Mucosa of stomach (tissue), 1 donor: ENCODE data around the gene IGFBP3.

Source experiments
- H3K27me3 ChIP-seq: one replicate; pipeline ENCODE4 v1.7.0; 2013; ENCODE audit warnings: mild to moderate bottlenecking, low read length; ENCODE audit not compliant: control insufficient read depth, insufficient read depth
- H3K36me3 ChIP-seq: one replicate; pipeline ENCODE4 v1.7.0; 2013; ENCODE audit warnings: low read length; ENCODE audit not compliant: control insufficient read depth, insufficient read depth
- H3K4me1 ChIP-seq: one replicate; pipeline ENCODE4 v1.7.0; 2013; ENCODE audit warnings: mild to moderate bottlenecking, low read length; ENCODE audit not compliant: control insufficient read depth, insufficient read depth
- H3K4me3 ChIP-seq: one replicate; pipeline ENCODE4 v1.7.0; 2013; ENCODE audit warnings: low read length
- H3K9ac ChIP-seq: one replicate; pipeline ENCODE4 v1.7.0; 2013; ENCODE audit warnings: mild to moderate bottlenecking, low read length, moderate library complexity
- H3K9me3 ChIP-seq: one replicate; pipeline ENCODE4 v1.7.0; 2013; ENCODE audit warnings: mild to moderate bottlenecking, low read length, moderate library complexity; ENCODE audit not compliant: control insufficient read depth
- donor health status: Pancreatic carcinoma.

The IGFBP3 gene

GRCh38 chr7:45901566-45901965 lies 19.5 kb downstream of the IGFBP3 start:
- no peaks in the 10 kb centered on the region for H3K4me1 ChIP-seq
- H3K4me3 ChIP-seq, result no peak overlapping the region
- H3K9ac ChIP-seq, result no peak overlapping the region
- H3K9me3 ChIP-seq, result no peaks in the 10 kb centered on the region
- H3K27me3 ChIP-seq, result no peaks in the 10 kb centered on the region
- no peaks in the 10 kb centered on the region for H3K36me3 ChIP-seq

GRCh38 chr7:45898222-45898621 lies 22.9 kb downstream of the IGFBP3 start:
- Histone ChIP-seq H3K9ac (no peak overlapping the region), H3K4me1 (no peaks in the 10 kb centered on the region), H3K4me3 (no peak overlapping the region), H3K27me3 (no peaks in the 10 kb centered on the region), H3K36me3 (no peaks in the 10 kb centered on the region), H3K9me3 (no peaks in the 10 kb centered on the region)

GRCh38 chr7:45897042-45897690 lies 23.9 kb downstream of the IGFBP3 start:
- no peaks in the 10 kb centered on the region for H3K27me3 ChIP-seq
- no peak overlapping the region for H3K4me3 ChIP-seq
- no peaks in the 10 kb centered on the region for H3K36me3 ChIP-seq
- no peaks in the 10 kb centered on the region for H3K9me3 ChIP-seq
- H3K4me1 ChIP-seq, result no peaks in the 10 kb centered on the region
- H3K9ac ChIP-seq, result no peak overlapping the region

GRCh38 chr7:45894665-45895062 lies 26.4 kb downstream of the IGFBP3 start:
- H3K9ac ChIP-seq, result no peak overlapping the region
- no peaks in the 10 kb centered on the region for H3K36me3 ChIP-seq
- no peak overlapping the region for H3K4me3 ChIP-seq
- no peaks in the 10 kb centered on the region for H3K27me3 ChIP-seq
- no peaks in the 10 kb centered on the region for H3K4me1 ChIP-seq
- no peaks in the 10 kb centered on the region for H3K9me3 ChIP-seq

- no peaks in the 10 kb centered on the region for H3K36me3 ChIP-seq
- no peak overlapping the region for H3K9ac ChIP-seq
- no peaks in the 10 kb centered on the region for H3K9me3 ChIP-seq
- H3K4me1 ChIP-seq, result no peaks in the 10 kb centered on the region
- H3K4me3 ChIP-seq, result no peak overlapping the region
- peaks cover 3% of the 10 kb centered on the region for H3K27me3 ChIP-seq
Observed at GRCh38 chr7:45893996-45894664, 26.9 kb downstream of the IGFBP3 start.

GRCh38 chr7:45893374-45893995 lies 27.6 kb downstream of the IGFBP3 start:
- no peaks in the 10 kb centered on the region for H3K4me1 ChIP-seq
- no peak overlapping the region for H3K4me3 ChIP-seq
- no peaks in the 10 kb centered on the region for H3K36me3 ChIP-seq
- peaks cover 7% of the 10 kb centered on the region for H3K27me3 ChIP-seq
- no peaks in the 10 kb centered on the region for H3K9me3 ChIP-seq
- no peak overlapping the region for H3K9ac ChIP-seq

GRCh38 chr7:45892407-45893035 lies 28.6 kb downstream of the IGFBP3 start:
- H3K36me3 ChIP-seq, result no peaks in the 10 kb centered on the region
- H3K27me3 ChIP-seq, result peaks cover 17% of the 10 kb centered on the region
- no peaks in the 10 kb centered on the region for H3K9me3 ChIP-seq
- no peaks in the 10 kb centered on the region for H3K4me1 ChIP-seq
- no peak overlapping the region for H3K4me3 ChIP-seq
- no peak overlapping the region for H3K9ac ChIP-seq

GRCh38 chr7:45891462-45892402 lies 29.3 kb downstream of the IGFBP3 start:
- Histone ChIP-seq H3K4me1 (no peaks in the 10 kb centered on the region), H3K9ac (no peak overlapping the region), H3K9me3 (no peaks in the 10 kb centered on the region), H3K4me3 (no peak overlapping the region), H3K36me3 (no peaks in the 10 kb centered on the region), H3K27me3 (peaks cover 22% of the 10 kb centered on the region)

- no peak overlapping the region for H3K4me3 ChIP-seq
- peaks cover 22% of the 10 kb centered on the region for H3K27me3 ChIP-seq
- H3K9ac ChIP-seq, result no peak overlapping the region
- H3K4me1 ChIP-seq, result no peaks in the 10 kb centered on the region
- no peaks in the 10 kb centered on the region for H3K9me3 ChIP-seq
- no peaks in the 10 kb centered on the region for H3K36me3 ChIP-seq
Observed at GRCh38 chr7:45890902-45891461, 30.1 kb downstream of the IGFBP3 start.

GRCh38 chr7:45890125-45890901 lies 30.8 kb downstream of the IGFBP3 start:
- no peaks in the 10 kb centered on the region for H3K36me3 ChIP-seq
- no peak overlapping the region for H3K9ac ChIP-seq
- H3K4me3 ChIP-seq, result no peak overlapping the region
- H3K4me1 ChIP-seq, result no peaks in the 10 kb centered on the region
- peaks cover 28% of the 10 kb centered on the region for H3K27me3 ChIP-seq
- H3K9me3 ChIP-seq, result no peaks in the 10 kb centered on the region
